A549 (cell line): ENCODE results near the gene C11orf86.
A peak's percentile ranks its signal among the peaks of the same experiment; 100 is the strongest.

ENCODE experiments used
- CBX8 ChIP-seq: fragments of 200-600 bp; sonication (generic); IDR thresholded peaks from 2 replicates; pipeline ENCODE4 v1.6.1; 2016
- CTCF ChIP-seq: fragments of >200 bp; sonication (Bioruptor Twin); formaldehyde crosslinking; IDR thresholded peaks from 3 replicates; pipeline ENCODE4 v1.5.1; 2016
- E2F6 ChIP-seq: IDR thresholded peaks from 2 replicates; pipeline ENCODE4 v1.6.1; 2012; ENCODE audit warnings: low read depth, borderline replicate concordance
- EP300 ChIP-seq, 2 experiments: fragments of >200 bp; sonication (Bioruptor Twin); formaldehyde crosslinking; IDR thresholded peaks; 2 replicates in 1 of 2; 3 replicates in 1 of 2; pipeline ENCODE4 v1.6.1; 2016 to 2017
- KDM1A ChIP-seq: fragments of 200-600 bp; sonication (generic); IDR thresholded peaks from 2 replicates; pipeline ENCODE4 v1.6.1; 2016; ENCODE audit warnings: low read depth, mild to moderate bottlenecking
- USF2 ChIP-seq: fragments of 450-650 bp; IDR thresholded peaks from 2 replicates; pipeline ENCODE4 v1.6.1; 2014; ENCODE audit warnings: antibody characterized with exemption

- no peak for TF ChIP-seq CTCF
- no peak for TF ChIP-seq KDM1A
- TF ChIP-seq EP300 (IDR thresholded peaks at IDR 0.05), result peak in 1 of 2 experiments; percentile 77; a peak in 3 of 5 replicates
- TF ChIP-seq E2F6, result peak; percentile 55; the same call in 1 of the 2 replicates
- TF ChIP-seq USF2, result no peak
- no peak for TF ChIP-seq CBX8
Observed at GRCh38 chr11:66974724-66975404, at the start of gene C11orf86.
